Lower leg skin (tissue), 3 donors: ENCODE data around the gene IGSF11.

Experiments
- CTCF ChIP-seq, 3 donors: fragments of 450-650 bp; IDR thresholded peaks; one replicate each; pipeline ENCODE4 v1.5.1; 2016; ENCODE audit warnings: antibody characterized with exemption in 3 of 3, mild to moderate bottlenecking in 3 of 3, moderate library complexity in 2 of 3
- POLR2A ChIP-seq, 2 donors: fragments of 450-650 bp; IDR thresholded peaks; one replicate each; pipeline ENCODE4 v1.6.1; 2016 to 2017; ENCODE audit warnings: antibody characterized with exemption in 2 of 2, mild to moderate bottlenecking in 1 of 2, moderate library complexity in 1 of 2

GRCh38 chr3:118882353-118882947 lies 152.2 kb downstream of the IGSF11 start:
- no peak for TF ChIP-seq POLR2A (IDR thresholded peaks at IDR 0.05)
- TF ChIP-seq CTCF (IDR thresholded peaks at IDR 0.05), result no peak
